SK-N-MC (cell line): ENCODE data around the gene GGA2.

Experiments used
- EZH2 ChIP-seq: fragments of 200-600 bp; sonication (generic); IDR thresholded peaks from one replicate; pipeline ENCODE4 v1.6.1; 2017; ENCODE audit warnings: antibody characterized with exemption
- FOXP2 ChIP-seq: optimal IDR thresholded peaks from 2 replicates; pipeline ENCODE3; 2011; ENCODE audit warnings: mild to moderate bottlenecking, moderate library complexity; ENCODE audit not compliant: insufficient read depth; ENCODE audit errors: extremely low read length, control extremely low read depth
- POLR2AphosphoS5 ChIP-seq: IDR thresholded peaks from 2 replicates; pipeline ENCODE4 v1.6.1; 2012; ENCODE audit warnings: mild to moderate bottlenecking, low read depth, low read length, borderline replicate concordance

GRCh38 chr16:23495671-23496070 lies 14.6 kb downstream of the GGA2 start:
- TF ChIP-seq EZH2 (no peak), POLR2AphosphoS5 (no peak), FOXP2 (no peak)
